ENCODE results near the gene NFIB. TPM values are rescaled to one million over a fixed set of nuclear protein-coding genes. Genes with fewer than 3 reads are reported as not detected.

Gene NFIB
- polyA plus RNA-seq, 4 donors = 17.7 to 53.9 (median 26.4) TPM

DNA sequence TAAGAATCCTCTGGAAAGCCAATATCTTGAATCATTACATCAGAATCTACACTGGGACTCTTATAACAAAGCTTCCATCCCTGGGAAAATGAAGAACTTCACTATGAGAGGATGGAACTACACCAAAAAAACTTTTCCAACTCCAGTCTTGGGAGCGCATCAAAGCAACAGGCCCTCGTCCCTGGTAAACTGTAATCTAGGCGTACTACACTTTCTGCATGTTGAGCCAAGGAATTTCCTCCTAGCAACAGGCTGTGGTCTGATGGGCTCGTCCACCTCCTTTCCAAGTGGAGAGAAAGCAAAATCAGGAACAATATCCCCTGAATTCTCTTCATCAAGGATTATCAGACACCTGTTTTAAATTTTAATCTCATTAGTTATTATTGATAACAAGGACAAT, 94.1 kb downstream of the NFIB start:
- no peak for DNase-seq (ENCODE audit: low read depth in 4 of 4, low spot score in 3 of 4)

- DNase-seq (ENCODE audit: low read depth in 4 of 4, low spot score in 3 of 4) = no peak
Observed at GRCh38 chr9:14218253-14218652, 95.7 kb downstream of the NFIB start.

DNA sequence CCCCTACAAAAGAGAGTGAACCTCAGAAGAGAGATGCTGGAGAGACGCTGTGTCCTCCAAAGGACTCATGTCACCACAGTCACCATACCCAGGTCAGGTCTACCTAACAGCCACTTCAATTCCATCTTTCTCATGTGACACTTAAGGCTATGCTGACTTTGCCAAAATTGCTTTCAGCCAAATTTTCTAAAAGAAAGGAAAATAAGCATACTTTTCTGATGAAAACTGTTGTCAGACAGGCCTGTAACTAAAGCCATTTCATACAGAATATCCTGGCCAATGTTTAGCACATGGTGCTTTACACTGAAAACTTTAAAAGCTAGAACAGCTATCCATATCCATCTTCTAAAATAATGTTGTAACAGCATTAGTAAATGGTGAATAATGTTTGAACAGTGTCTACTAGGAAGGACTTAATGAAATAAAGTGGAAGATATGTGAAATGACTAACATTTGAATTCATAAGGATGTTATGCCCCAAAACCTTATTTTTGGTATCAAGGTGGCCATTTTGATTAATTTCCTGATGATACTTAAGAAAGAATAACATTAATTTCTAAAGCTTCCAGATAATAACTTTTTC, 97.2 kb downstream of the NFIB start:
- DNase-seq (ENCODE audit: low read depth in 4 of 4, low spot score in 3 of 4) = no peak

GRCh38 chr9:14215614-14216013, 98.3 kb downstream of the NFIB start:
- no peak for DNase-seq (ENCODE audit: low read depth in 4 of 4, low spot score in 3 of 4)

DNA sequence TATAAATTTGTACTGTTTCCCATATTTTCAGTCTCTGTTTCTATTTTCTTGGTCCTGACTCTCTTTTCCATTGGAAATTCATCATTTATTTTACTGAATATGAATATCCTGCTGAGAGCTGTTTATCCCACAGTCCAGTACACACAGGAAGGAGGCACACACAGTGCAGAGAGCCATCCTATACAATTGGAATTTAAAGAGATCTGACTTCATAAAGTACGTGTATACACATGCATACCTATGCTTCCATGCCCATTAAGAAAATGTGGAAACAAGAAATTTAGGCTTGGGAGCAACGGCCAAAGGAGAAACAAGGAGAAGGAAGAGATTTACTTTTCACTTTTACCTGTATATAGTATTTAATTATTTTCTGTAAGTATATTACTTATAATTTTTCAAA, 99.2 kb downstream of the NFIB start:
- DNase-seq (ENCODE audit: low read depth in 4 of 4, low spot score in 3 of 4) = no peak

DNA sequence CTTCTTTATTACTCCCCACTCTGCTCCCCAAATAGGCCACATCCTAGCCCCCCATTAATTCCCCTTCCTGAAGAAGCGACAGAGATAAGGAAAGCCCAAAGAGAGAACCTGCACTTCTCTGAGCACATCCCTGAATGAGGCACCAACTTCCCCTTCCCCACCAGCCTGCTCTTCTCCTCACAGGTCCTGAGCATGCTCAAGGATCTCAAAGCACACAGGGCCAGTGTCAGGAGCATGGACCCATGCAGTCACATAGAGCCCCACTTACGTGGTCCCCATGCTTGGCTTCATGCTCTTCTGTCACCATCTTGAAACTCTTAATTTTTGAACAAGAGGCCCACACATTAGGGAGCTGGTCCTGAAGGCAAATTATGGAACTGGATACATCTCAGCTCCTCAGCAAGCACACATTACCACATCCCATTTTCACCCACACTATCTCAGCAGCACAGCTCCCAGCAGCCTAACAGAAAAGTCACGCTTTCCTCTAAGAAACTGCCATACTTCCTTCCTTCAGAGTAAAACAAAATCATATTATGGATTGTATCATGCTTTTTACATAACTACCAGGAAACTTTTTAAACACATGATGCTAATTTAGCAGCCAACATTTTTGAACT, 99.8 kb downstream of the NFIB start:
- DNase-seq (ENCODE audit: low read depth in 4 of 4, low spot score in 3 of 4) = no peak

- no peak for DNase-seq (ENCODE audit: low read depth in 4 of 4, low spot score in 3 of 4)
Observed at GRCh38 chr9:14213504-14213903, 100.4 kb downstream of the NFIB start.

GRCh38 chr9:14212697-14213420, 101.1 kb downstream of the NFIB start:
- no peak for DNase-seq (ENCODE audit: low read depth in 4 of 4, low spot score in 3 of 4)

GRCh38 chr9:14212077-14212476, 101.9 kb downstream of the NFIB start:
- no peak for DNase-seq (ENCODE audit: low read depth in 4 of 4, low spot score in 3 of 4)

DNA sequence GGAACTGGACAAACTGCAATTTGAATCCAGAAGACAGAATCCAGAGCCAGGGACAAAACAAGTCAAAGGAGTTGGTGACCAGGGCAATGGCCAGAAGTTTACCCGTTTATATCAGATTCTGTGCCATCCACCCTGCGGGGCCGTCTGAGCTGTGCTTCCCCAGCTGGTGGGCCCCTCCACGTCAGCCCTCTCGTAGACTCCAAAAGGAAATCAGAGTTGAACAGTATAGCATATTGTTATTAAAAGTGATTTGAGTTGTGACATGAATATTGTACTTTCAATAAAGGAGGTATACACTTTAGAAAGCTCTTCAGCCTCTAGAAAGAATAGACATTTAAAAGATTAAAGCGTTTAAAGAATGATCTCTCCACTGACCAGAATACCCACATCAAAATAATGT, 102.4 kb downstream of the NFIB start:
- no peak for DNase-seq (ENCODE audit: low read depth in 4 of 4, low spot score in 3 of 4)

DNA sequence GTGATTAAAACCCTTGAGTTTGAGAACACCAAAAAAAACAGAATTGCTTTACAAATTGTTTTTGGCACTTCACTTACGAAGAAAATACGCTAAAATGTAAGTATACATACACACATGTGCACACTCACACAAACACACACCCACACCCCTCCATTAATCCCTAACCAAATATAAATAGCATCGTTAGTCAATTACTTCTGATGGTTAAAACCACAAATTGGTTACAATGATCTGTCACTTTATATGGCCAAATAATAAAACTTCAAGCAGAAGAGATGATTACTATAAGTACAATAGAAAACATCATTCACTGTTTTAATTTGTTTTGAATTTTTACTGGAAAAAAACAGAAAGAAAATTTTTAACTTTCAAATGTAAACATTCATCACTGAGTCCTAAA, 103.5 kb downstream of the NFIB start:
- no peak for DNase-seq (ENCODE audit: low read depth in 4 of 4, low spot score in 3 of 4)

GRCh38 chr9:14209399-14210345, 104.3 kb downstream of the NFIB start:
- DNase-seq (ENCODE audit: low read depth in 4 of 4, low spot score in 3 of 4) = no peak

- no peak for DNase-seq (ENCODE audit: low read depth in 4 of 4, low spot score in 3 of 4)
Observed at GRCh38 chr9:14207352-14207995, 106.5 kb downstream of the NFIB start.

DNA sequence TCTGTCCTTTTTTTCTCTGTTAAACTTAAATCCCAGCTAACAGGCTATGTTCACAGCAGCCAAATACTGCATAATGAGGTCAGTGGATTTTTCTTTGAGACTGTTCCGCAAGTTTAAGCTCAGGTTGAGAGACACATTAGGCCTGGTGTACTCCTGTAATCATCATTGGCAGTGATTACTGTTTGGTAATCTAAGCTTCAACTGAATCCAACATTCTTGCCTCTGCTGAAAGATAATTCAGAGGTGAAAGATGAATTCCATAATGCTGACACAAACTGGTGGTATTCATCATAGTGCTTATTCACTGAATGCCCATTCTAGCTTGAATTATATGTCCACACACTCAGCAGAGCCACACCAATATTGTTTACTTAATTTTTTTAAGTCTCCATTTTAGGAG, 108.5 kb downstream of the NFIB start:
- no peak for DNase-seq (ENCODE audit: low read depth in 4 of 4, low spot score in 3 of 4)

GRCh38 chr9:14203356-14204056, 110.4 kb downstream of the NFIB start:
- DNase-seq (ENCODE audit: low read depth in 4 of 4, low spot score in 3 of 4) = no peak

DNA sequence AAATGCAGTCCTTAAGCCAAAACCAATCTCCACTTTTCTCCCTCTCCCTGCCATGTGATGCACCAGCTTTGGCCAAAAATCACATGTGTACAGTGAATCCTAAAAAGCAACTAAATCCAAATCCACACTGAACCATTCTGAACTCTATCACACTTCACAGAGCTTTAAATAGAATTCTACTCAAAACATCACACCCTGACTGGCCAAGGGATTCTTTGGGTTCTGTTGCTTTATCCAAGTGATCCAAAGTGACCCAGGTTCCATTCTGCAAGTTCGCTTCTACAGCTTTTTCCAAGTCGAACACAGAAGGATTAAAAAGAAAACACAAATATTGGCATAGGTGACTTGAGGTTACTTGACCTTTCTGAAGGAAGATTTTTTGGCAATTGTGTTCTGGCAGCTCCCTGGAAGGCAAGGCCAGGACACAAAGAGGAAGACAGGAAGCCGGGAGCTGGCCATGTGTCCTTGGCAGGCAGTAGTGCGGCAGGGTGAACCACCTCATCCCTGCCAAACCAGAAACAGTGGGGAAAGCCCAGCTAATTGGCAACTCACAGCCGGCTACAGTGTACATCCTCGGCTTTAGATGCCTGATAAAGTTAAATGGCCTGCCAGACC, 115.0 kb downstream of the NFIB start:
- DNase-seq (ENCODE audit: low read depth in 4 of 4, low spot score in 3 of 4) = no peak

GRCh38 chr9:14198047-14198840, 115.7 kb downstream of the NFIB start:
- no peak for DNase-seq (ENCODE audit: low read depth in 4 of 4, low spot score in 3 of 4)

DNA sequence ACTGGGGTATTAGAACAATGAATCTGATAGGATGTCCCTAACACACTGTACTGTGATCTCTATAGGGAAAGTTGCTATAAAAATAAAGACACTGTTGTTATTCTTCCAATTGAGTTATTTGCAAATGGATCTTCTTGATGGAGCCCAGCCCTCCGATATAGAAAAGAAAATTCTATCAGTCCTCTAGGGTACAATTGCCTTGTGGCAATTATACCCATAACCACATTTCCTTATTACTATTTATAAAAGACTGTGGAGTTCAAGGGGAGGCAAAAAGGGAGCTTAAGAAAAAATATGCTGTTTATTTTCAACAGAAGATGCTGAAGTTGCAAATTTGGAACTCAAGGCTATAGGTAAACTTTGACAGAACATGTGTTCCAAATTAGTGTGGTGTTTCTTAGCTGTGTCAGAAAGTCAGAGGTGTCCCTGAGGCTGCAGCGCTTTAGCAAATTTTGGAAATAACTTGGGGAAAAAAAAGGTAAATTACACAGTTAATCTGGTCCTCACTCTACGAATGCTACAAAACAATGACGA, 116.5 kb downstream of the NFIB start:
- no peak for DNase-seq (ENCODE audit: low read depth in 4 of 4, low spot score in 3 of 4)
